Measurements from ENCODE around the gene GPC5.

- TF ChIP-seq CTCF (IDR thresholded peaks at IDR 0.05), result no peak
- TF ChIP-seq SIN3A (IDR thresholded peaks at IDR 0.05; ENCODE audit: borderline replicate concordance, insufficient read depth, low read depth, low read length), result no peak
- TF ChIP-seq POLR2AphosphoS5 (IDR thresholded peaks at IDR 0.05; ENCODE audit: low read depth, low read length), result no peak
Observed at GRCh38 chr13:91554101-91554500, 155.7 kb downstream of the GPC5 start.
